Measurements from ENCODE around the gene KLHDC3.
A peak's percentile ranks its signal among the peaks of the same experiment; 100 is the strongest.
"Not testable (repeated sequence)": the region's sequence is repeated elsewhere in the genome, so short reads cannot be mapped to it uniquely, and the experiment has no call there.

Gene KLHDC3

DNA sequence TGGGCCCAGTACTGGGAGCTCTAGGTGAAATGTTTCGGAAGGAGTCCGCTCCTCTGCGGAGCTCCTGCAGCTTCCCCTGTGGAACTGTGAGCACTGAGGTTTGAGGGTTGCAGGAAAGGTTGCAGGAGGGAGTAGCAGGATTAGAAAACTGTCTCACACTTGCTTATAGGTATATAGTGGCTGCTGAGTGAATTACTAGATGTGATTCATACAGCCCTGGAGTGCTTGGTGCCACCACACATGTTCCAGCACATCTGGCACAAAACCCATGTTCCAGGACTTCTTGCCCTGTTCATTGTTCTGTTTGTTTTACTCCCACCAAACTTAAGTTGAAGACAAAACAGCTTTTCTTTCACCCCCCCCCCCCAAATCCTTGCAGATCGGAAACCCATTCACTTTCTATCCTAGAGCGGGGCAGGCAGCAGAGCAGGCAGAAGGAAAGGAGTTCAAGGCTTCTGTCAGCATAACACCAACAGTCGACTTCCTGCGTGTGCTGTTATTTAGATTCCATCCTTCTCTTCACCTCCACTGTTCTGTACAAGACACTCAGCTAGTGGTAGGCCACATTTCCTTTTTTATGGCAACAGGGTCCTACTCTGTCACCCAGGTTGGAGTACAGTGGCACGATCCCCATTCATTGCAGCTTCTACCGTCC is 34.4 kb upstream of the KLHDC3 start:
- FAIRE-seq (no peak), DNase-seq (ENCODE audit: insufficient read length, low spot score) (peak; percentile 67)

DNA sequence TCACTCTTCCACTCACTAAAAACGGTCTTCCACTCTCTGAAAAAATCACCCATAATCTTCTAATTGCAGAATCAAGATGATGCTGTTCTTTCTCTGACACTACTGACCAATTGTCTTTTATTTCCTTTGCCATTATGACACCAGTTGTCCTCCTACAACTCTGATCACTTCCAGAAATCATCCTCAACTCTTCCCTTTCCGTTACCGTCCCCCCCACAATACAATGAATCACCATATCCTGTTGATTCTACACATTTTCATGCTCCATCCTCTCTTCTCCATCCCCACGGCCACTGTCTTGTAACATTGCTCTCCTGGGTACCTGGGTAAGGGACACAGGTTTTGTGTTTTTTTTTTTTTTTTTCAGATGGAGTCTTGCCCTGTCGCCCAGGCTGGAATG is 32.2 kb upstream of the KLHDC3 start:
- TF ChIP-seq POLR2A (IDR thresholded peaks at IDR 0.05; ENCODE audit: low read depth, low read length): no peak
- DNase-seq (ENCODE audit: insufficient read length, low spot score) (no peak), FAIRE-seq (no peak)

More for the DNA sequence above, 34.4 kb upstream of the KLHDC3 start:
- no peak for TF ChIP-seq POLR2A (IDR thresholded peaks at IDR 0.05; ENCODE audit: low read depth, low read length)

DNA sequence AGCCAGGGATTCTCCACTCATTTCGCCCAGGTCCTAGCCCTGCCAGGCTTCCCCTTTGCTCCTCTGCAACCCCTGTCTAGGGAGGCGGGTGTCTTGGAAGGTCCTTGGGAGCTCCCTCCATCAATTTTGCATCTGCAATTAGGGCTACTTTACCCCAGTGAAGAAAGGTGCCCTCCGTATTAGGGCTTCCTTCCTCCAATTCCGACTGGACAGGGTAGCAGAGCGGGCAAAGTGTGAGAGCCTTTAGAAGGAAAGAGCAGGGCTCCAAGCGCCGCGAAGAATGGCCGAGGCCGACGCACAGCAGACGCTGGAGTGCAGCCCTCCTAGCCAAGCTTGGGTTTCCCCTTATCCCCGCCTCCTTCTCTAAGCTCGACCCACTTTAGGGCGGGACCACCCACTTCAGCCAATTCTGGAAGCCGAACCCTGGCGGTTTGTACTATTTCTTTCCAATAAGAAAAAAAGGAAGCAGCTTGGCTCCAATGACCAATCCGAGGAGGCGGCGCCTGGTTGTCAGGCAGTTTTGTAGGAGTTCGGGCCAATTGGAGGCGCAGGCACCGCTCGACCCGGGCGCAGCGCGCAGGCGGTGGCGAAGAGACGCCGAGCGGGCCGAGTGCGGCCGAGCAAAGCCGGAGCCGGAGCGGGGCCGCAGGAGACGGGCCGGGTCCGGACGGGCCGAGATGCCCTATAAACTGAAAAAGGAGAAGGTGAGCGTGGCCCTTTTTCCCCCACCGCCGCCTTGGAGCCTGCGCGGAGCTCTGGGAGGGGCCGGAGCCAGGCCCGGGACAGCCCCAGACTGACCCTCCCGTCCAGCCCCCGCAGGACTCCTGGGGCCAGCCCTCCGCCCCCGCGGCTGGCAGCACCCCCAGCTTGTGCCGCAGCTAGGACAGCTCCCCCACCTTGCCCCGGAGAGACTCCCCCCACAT is 29.8 kb upstream of the KLHDC3 start, which contains the start of gene PPP2R5D:
Gene PPP2R5D (plus strand): TSS at position 570 of the 923 bp plus-strand sequence. CDS start 108 bp downstream, at position 678.
- TF ChIP-seq POLR2A (IDR thresholded peaks at IDR 0.05; ENCODE audit: low read depth, low read length): peak; percentile 63
- FAIRE-seq (peak; percentile 33), DNase-seq (ENCODE audit: insufficient read length, low spot score) (peak; percentile 98)

- TF ChIP-seq POLR2A (IDR thresholded peaks at IDR 0.05; ENCODE audit: low read depth, low read length): no peak
- FAIRE-seq: no peak
- DNase-seq (ENCODE audit: insufficient read length, low spot score): no peak
Observed at GRCh38 chr6:42984924-42985475, 29.0 kb upstream of the KLHDC3 start.

GRCh38 chr6:42987533-42988451 is 26.3 kb upstream of the KLHDC3 start:
- FAIRE-seq: no peak
- DNase-seq (ENCODE audit: insufficient read length, low spot score): no peak
- TF ChIP-seq POLR2A (IDR thresholded peaks at IDR 0.05; ENCODE audit: low read depth, low read length): no peak

DNA sequence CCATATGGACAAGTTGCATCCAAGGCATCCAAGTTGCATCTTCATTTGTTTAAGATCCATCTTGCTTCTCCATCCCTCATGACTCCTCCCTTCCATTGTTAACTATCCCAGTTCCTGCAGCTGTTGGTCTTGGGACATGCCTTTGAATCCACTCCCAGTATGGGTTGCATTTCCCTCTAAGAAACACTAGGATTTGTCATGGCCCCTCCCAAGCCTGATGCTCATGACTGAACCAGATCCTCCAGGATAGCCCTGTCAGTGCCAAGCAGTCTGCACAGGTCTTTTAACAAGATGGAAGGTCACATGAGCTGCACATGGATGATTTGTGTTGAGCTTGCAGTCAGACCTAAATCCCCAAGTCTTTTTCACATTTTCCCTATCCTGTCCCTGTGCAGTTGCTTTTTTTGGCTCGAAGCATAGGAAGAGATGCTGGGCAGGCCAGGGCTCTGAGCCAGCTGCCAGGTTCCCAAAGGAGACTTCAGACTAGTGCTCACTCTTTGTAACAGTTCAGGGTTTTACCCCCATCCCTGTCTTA is 25.5 kb upstream of the KLHDC3 start:
- DNase-seq (ENCODE audit: insufficient read length, low spot score): no peak
- no peak for FAIRE-seq
- TF ChIP-seq POLR2A (IDR thresholded peaks at IDR 0.05; ENCODE audit: low read depth, low read length): no peak

DNA sequence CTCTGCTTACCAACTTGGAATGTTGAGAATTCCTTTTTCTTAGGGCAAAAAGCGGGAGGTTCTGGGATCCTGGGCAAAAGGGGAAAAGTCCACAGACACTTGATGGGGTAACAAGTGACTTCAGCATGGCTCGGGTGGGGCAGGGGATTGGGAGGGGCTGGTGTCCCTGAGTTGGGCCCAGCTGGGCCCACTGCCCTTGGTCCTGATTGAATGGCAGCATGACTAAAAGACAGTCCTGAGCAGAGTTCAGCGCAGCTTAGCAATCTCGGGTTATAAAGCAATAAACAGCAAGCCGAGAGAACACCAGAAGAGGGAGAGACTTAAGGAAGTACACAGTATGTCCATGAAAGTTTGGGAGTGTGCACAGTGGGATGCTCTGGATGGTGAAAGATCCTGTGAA is 24.1 kb upstream of the KLHDC3 start:
- FAIRE-seq (no peak), DNase-seq (ENCODE audit: insufficient read length, low spot score) (no peak)
- TF ChIP-seq POLR2A (IDR thresholded peaks at IDR 0.05; ENCODE audit: low read depth, low read length): no peak

GRCh38 chr6:42993445-42993844 is 20.6 kb upstream of the KLHDC3 start:
- TF ChIP-seq POLR2A (IDR thresholded peaks at IDR 0.05; ENCODE audit: low read depth, low read length): no peak
- DNase-seq (ENCODE audit: insufficient read length, low spot score) (no peak), FAIRE-seq (no peak)

DNA sequence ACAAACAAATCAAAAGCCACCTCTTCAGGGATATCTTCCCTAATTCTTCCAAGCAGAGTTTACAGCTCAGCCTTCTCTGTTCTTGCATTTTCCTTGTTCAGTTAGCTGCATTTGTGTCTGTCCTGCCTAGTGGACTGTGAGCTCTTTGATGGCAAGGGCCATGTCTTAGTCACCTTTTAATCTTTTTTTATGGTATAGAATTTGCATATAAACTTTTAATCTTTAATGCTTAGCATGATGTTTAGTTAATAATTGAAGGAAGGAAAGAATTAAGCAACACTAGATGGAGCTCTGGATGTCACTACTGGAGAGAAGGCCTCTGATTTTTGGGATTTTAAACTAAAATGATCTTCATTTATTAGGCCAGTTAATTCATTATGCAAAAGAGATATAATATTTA is 17.5 kb upstream of the KLHDC3 start:
- TF ChIP-seq POLR2A (IDR thresholded peaks at IDR 0.05; ENCODE audit: low read depth, low read length): no peak
- DNase-seq (ENCODE audit: insufficient read length, low spot score) (no peak), FAIRE-seq (no peak)

GRCh38 chr6:42998205-42998604 is 15.8 kb upstream of the KLHDC3 start:
- FAIRE-seq; DNase-seq (ENCODE audit: insufficient read length, low spot score): not testable (repeated sequence)

GRCh38 chr6:43001843-43002242 is 12.2 kb upstream of the KLHDC3 start:
- FAIRE-seq: no peak

DNA sequence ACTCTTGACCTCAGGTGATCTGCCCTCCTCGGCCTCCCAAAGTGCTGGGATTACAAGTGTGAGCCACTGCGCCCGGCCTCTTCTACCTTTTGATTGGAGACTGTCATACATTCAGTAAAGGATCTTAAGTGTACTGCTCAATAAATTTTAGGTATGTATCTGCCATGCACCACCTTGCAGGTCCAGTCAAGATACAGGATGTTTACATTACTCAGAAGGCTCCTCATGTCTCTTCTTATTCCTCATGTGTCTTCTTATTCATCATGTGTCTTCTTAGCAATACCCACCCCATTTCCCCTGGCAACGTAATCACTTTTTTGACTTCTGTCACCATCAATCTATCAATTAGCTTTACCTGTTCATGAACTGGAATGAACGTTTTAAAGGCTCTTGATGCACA is 8.2 kb upstream of the KLHDC3 start:
- no peak for TF ChIP-seq POLR2A (IDR thresholded peaks at IDR 0.05; ENCODE audit: low read depth, low read length)
- DNase-seq (ENCODE audit: insufficient read length, low spot score): no peak
- no peak for FAIRE-seq

More at GRCh38 chr6:43001843-43002242, 12.2 kb upstream of the KLHDC3 start:
- DNase-seq (ENCODE audit: insufficient read length, low spot score): no peak
- no peak for TF ChIP-seq POLR2A (IDR thresholded peaks at IDR 0.05; ENCODE audit: low read depth, low read length)

- DNase-seq (ENCODE audit: insufficient read length, low spot score): no peak
- no peak for FAIRE-seq
- TF ChIP-seq POLR2A (IDR thresholded peaks at IDR 0.05; ENCODE audit: low read depth, low read length): no peak
Observed at GRCh38 chr6:43006251-43006650, 7.8 kb upstream of the KLHDC3 start.

All from H54 (cell line).